Activated CD8-positive, alpha-beta memory T cell treated with anti-CD3 and anti-CD28 coated beads, Interleukin-2, amount 10 ng/mL, durations not matched to agents 7 days and 5 days (primary cell): ENCODE measurements around the gene IL36A. TPM values are rescaled to one million over a fixed set of nuclear protein-coding genes. Genes with fewer than 3 reads are reported as not detected.

ENCODE experiments used
- ATAC-seq: fragments of 150-1000 bp; cut with Tn5 transposase; one replicate; pipeline ENCODE4 v1.10.0; 2021; ENCODE audit warnings: moderate library complexity
- CTCF ChIA-PET: fragments of 350-600 bp; sonication (Branson Sonifier 250); formaldehyde crosslinking; loops from one replicate; lab custom pipeline; 2021; ENCODE audit warnings: antibody characterized with exemption; lab: Charles Lee
- DNase-seq: peaks from one replicate; pipeline ENCODE4 v3.0.0-alpha.2; 2020
- H3K27ac Mint-ChIP-seq: one replicate; pipeline ENCODE4 v1.8.0; 2021; ENCODE audit warnings: mild to moderate bottlenecking, mixed read lengths
- H3K27me3 Mint-ChIP-seq: one replicate; pipeline ENCODE4 v1.8.0; 2021; ENCODE audit warnings: mixed read lengths
- H3K36me3 Mint-ChIP-seq: one replicate; pipeline ENCODE4 v1.8.0; 2021; ENCODE audit warnings: mild to moderate bottlenecking, mixed read lengths
- H3K4me1 Mint-ChIP-seq: one replicate; pipeline ENCODE4 v1.8.0; 2021; ENCODE audit warnings: mixed read lengths
- H3K4me3 Mint-ChIP-seq: one replicate; pipeline ENCODE4 v1.8.0; 2021; ENCODE audit warnings: mild to moderate bottlenecking, moderate library complexity, mixed read lengths
- H3K9me3 Mint-ChIP-seq: one replicate; pipeline ENCODE4 v1.8.0; 2022; ENCODE audit warnings: low read depth, mixed read lengths
- total RNA-seq, 2 experiments: library from RNA; stranded (reverse); gene quantifications; one replicate each; pipeline ENCODE4 v1.2.3, GENCODE V29; 2021

The IL36A gene
- total RNA-seq, 2 experiments from 2014 or later, result 0.42 TPM; not detected in 1

- H3K27me3 Mint-ChIP-seq, result peaks cover 8% of the 10 kb centered on the region
- H3K27ac Mint-ChIP-seq, result no peak overlapping the region
- DNase-seq (no peak), ATAC-seq (no peak)
- H3K36me3 Mint-ChIP-seq, result no peaks in the 10 kb centered on the region
- H3K4me1 Mint-ChIP-seq, result peaks cover 25% of the 10 kb centered on the region
- CTCF ChIA-PET, result no interaction called here
- H3K4me3 Mint-ChIP-seq, result no peak overlapping the region
- H3K9me3 Mint-ChIP-seq, result no peaks in the 10 kb centered on the region
These were observed 24.7 kb upstream of the IL36A start for GRCh38 chr2:112980537-112980936.

GRCh38 chr2:112985090-112985489 lies 20.2 kb upstream of the IL36A start:
- H3K4me1 Mint-ChIP-seq, result peaks cover 27% of the 10 kb centered on the region
- peaks cover 15% of the 10 kb centered on the region for H3K36me3 Mint-ChIP-seq
- CTCF ChIA-PET, result interaction anchor here (0.8 to 1.0 kb wide), 5 partner anchors 9 to 128 kb away, joined by 3 to 5 read pairs (median 3); no protein-coding TSS in a partner anchor
- DNase-seq, result peak; percentile 74
- peak; percentile 97 for ATAC-seq
- peak overlapping the region; percentile 35 for H3K27ac Mint-ChIP-seq
- H3K9me3 Mint-ChIP-seq, result peaks cover 6% of the 10 kb centered on the region
- H3K4me3 Mint-ChIP-seq, result no peak overlapping the region
- no peaks in the 10 kb centered on the region for H3K27me3 Mint-ChIP-seq

GRCh38 chr2:112989611-112990010 lies 15.6 kb upstream of the IL36A start:
- ATAC-seq, result no peak
- H3K9me3 Mint-ChIP-seq, result peaks cover 28% of the 10 kb centered on the region
- no peak overlapping the region for H3K27ac Mint-ChIP-seq
- peaks cover 36% of the 10 kb centered on the region for H3K36me3 Mint-ChIP-seq
- peaks cover 2% of the 10 kb centered on the region for H3K27me3 Mint-ChIP-seq
- CTCF ChIA-PET, result no interaction called here
- DNase-seq, result no peak
- H3K4me3 Mint-ChIP-seq, result no peak overlapping the region
- H3K4me1 Mint-ChIP-seq, result peaks cover 16% of the 10 kb centered on the region

GRCh38 chr2:112993831-112994230 lies 11.4 kb upstream of the IL36A start:
- CTCF ChIA-PET, result interaction anchor here (0.6 to 1.0 kb wide), 2 partner anchors 8 to 446 kb away, joined by 3 to 5 read pairs; no protein-coding TSS in a partner anchor
- Mint-ChIP-seq H3K9me3 (peaks cover 25% of the 10 kb centered on the region), H3K27me3 (peaks cover 2% of the 10 kb centered on the region), H3K4me1 (peaks cover 25% of the 10 kb centered on the region), H3K36me3 (peaks cover 34% of the 10 kb centered on the region), H3K4me3 (no peak overlapping the region), H3K27ac (no peak overlapping the region)
- ATAC-seq (no peak), DNase-seq (no peak)

- no peak for DNase-seq
- CTCF ChIA-PET, result no interaction called here
- peaks cover 33% of the 10 kb centered on the region for H3K36me3 Mint-ChIP-seq
- no peak for ATAC-seq
- no peak overlapping the region for H3K27ac Mint-ChIP-seq
- H3K4me3 Mint-ChIP-seq, result no peak overlapping the region
- peaks cover 30% of the 10 kb centered on the region for H3K9me3 Mint-ChIP-seq
- H3K27me3 Mint-ChIP-seq, result peaks cover 2% of the 10 kb centered on the region
- peaks cover 25% of the 10 kb centered on the region for H3K4me1 Mint-ChIP-seq
These were observed 10.6 kb upstream of the IL36A start for GRCh38 chr2:112994648-112995047.

GRCh38 chr2:112995346-112995920 lies 9.8 kb upstream of the IL36A start:
- H3K27me3 Mint-ChIP-seq, result peaks cover 2% of the 10 kb centered on the region
- H3K27ac Mint-ChIP-seq, result peak overlapping the region; percentile 82
- H3K4me3 Mint-ChIP-seq, result peak overlapping the region; percentile 61
- peaks cover 34% of the 10 kb centered on the region for H3K9me3 Mint-ChIP-seq
- H3K4me1 Mint-ChIP-seq, result peaks cover 25% of the 10 kb centered on the region
- CTCF ChIA-PET, result interaction anchor here (1.2 kb wide), 1 partner anchor 143 kb away, joined by 3 read pairs; no protein-coding TSS in a partner anchor
- H3K36me3 Mint-ChIP-seq, result peaks cover 33% of the 10 kb centered on the region
- DNase-seq (peak; percentile 59), ATAC-seq (peak; percentile 43)

- peak overlapping the region; percentile 20 for H3K4me3 Mint-ChIP-seq
- H3K27ac Mint-ChIP-seq, result peak overlapping the region; percentile 67
- H3K27me3 Mint-ChIP-seq, result peaks cover 2% of the 10 kb centered on the region
- H3K9me3 Mint-ChIP-seq, result peaks cover 29% of the 10 kb centered on the region
- peak; percentile 84 for DNase-seq
- CTCF ChIA-PET, result no interaction called here
- H3K4me1 Mint-ChIP-seq, result peaks cover 25% of the 10 kb centered on the region
- peaks cover 37% of the 10 kb centered on the region for H3K36me3 Mint-ChIP-seq
- peak; percentile 93 for ATAC-seq
These were observed 8.6 kb upstream of the IL36A start for GRCh38 chr2:112996635-112997034.

GRCh38 chr2:112997151-112997550 lies 8.1 kb upstream of the IL36A start:
- Mint-ChIP-seq H3K27ac (no peak overlapping the region), H3K36me3 (peaks cover 33% of the 10 kb centered on the region), H3K9me3 (peaks cover 26% of the 10 kb centered on the region), H3K27me3 (no peaks in the 10 kb centered on the region), H3K4me3 (no peak overlapping the region), H3K4me1 (peaks cover 25% of the 10 kb centered on the region)
- CTCF ChIA-PET, result no interaction called here
- no peak for DNase-seq
- no peak for ATAC-seq

GRCh38 chr2:113000436-113000835 lies 4.8 kb upstream of the IL36A start:
- no peak overlapping the region for H3K4me3 Mint-ChIP-seq
- peaks cover 18% of the 10 kb centered on the region for H3K4me1 Mint-ChIP-seq
- H3K9me3 Mint-ChIP-seq, result peaks cover 16% of the 10 kb centered on the region
- no peaks in the 10 kb centered on the region for H3K27me3 Mint-ChIP-seq
- ATAC-seq, result no peak
- CTCF ChIA-PET, result no interaction called here
- no peak for DNase-seq
- no peak overlapping the region for H3K27ac Mint-ChIP-seq
- peaks cover 21% of the 10 kb centered on the region for H3K36me3 Mint-ChIP-seq

- Mint-ChIP-seq H3K9me3 (peaks cover 14% of the 10 kb centered on the region), H3K36me3 (peaks cover 17% of the 10 kb centered on the region), H3K27me3 (peaks cover under 1% of the 10 kb centered on the region), H3K27ac (no peak overlapping the region), H3K4me3 (no peak overlapping the region), H3K4me1 (no peaks in the 10 kb centered on the region)
- CTCF ChIA-PET, result no interaction called here
- DNase-seq, result no peak
- ATAC-seq, result no peak
These were observed 2.6 kb upstream of the IL36A start for GRCh38 chr2:113002677-113003076.

- Mint-ChIP-seq H3K36me3 (no peaks in the 10 kb centered on the region), H3K9me3 (peaks cover 3% of the 10 kb centered on the region), H3K27me3 (peaks cover 17% of the 10 kb centered on the region), H3K4me1 (peaks cover 7% of the 10 kb centered on the region), H3K27ac (no peak overlapping the region), H3K4me3 (no peak overlapping the region)
- DNase-seq (no peak), ATAC-seq (no peak)
- CTCF ChIA-PET, result no interaction called here
These were observed 2.0 kb downstream of the IL36A start for GRCh38 chr2:113007250-113007649.

GRCh38 chr2:113009622-113010021 lies 4.4 kb downstream of the IL36A start:
- no peak overlapping the region for H3K4me3 Mint-ChIP-seq
- no peak overlapping the region for H3K27ac Mint-ChIP-seq
- CTCF ChIA-PET, result no interaction called here
- no peak for DNase-seq
- no peak for ATAC-seq
- peaks cover 22% of the 10 kb centered on the region for H3K27me3 Mint-ChIP-seq
- no peaks in the 10 kb centered on the region for H3K36me3 Mint-ChIP-seq
- H3K9me3 Mint-ChIP-seq, result peaks cover 3% of the 10 kb centered on the region
- H3K4me1 Mint-ChIP-seq, result peaks cover 7% of the 10 kb centered on the region

- no peak overlapping the region for H3K4me3 Mint-ChIP-seq
- CTCF ChIA-PET, result no interaction called here
These were observed 4.8 kb downstream of the IL36A start for GRCh38 chr2:113010088-113010487.

GRCh38 chr2:113011108-113011507 lies 5.8 kb downstream of the IL36A start:
- Mint-ChIP-seq H3K27me3 (peaks cover 22% of the 10 kb centered on the region), H3K27ac (no peak overlapping the region), H3K36me3 (no peaks in the 10 kb centered on the region), H3K9me3 (peaks cover 3% of the 10 kb centered on the region), H3K4me3 (no peak overlapping the region), H3K4me1 (peaks cover 7% of the 10 kb centered on the region)
- DNase-seq, result no peak
- CTCF ChIA-PET, result no interaction called here
- ATAC-seq, result no peak

More at GRCh38 chr2:113010088-113010487, 4.8 kb downstream of the IL36A start:
- peaks cover 7% of the 10 kb centered on the region for H3K4me1 Mint-ChIP-seq
- no peak overlapping the region for H3K27ac Mint-ChIP-seq
- no peaks in the 10 kb centered on the region for H3K36me3 Mint-ChIP-seq
- H3K9me3 Mint-ChIP-seq, result peaks cover 3% of the 10 kb centered on the region
- DNase-seq, result no peak
- no peak for ATAC-seq
- peaks cover 22% of the 10 kb centered on the region for H3K27me3 Mint-ChIP-seq
